Neural progenitor cell (in vitro differentiated cells): ENCODE measurements around the gene AKR1C1. TPM values are rescaled to one million over a fixed set of nuclear protein-coding genes. Genes with fewer than 3 reads are reported as not detected.

Experiments
- DNase-seq: peaks from one replicate; pipeline ENCODE4 v3.0.0-alpha.2; 2016; ENCODE audit warnings: low spot score
- H2AFZ ChIP-seq: fragments of 200-600 bp; sonication (generic); replicated peaks from 2 replicates; pipeline ENCODE4 v1.6.1; 2016; ENCODE audit warnings: antibody characterized with exemption
- H3F3A ChIP-seq: fragments of 200-600 bp; sonication (generic); 2 replicates; pipeline ENCODE4 v1.6.1; 2016; ENCODE audit warnings: antibody characterized with exemption, low read depth
- H3K27ac ChIP-seq: fragments of 200-600 bp; sonication (generic); 2 replicates; pipeline ENCODE4 v1.5.1; 2016; ENCODE audit warnings: mild to moderate bottlenecking
- H3K27me3 ChIP-seq: fragments of 200-600 bp; sonication (generic); 2 replicates; pipeline ENCODE4 v1.6.1; 2016; ENCODE audit warnings: mild to moderate bottlenecking, moderate library complexity
- H3K36me3 ChIP-seq: fragments of 200-600 bp; sonication (generic); 2 replicates; pipeline ENCODE4 v1.5.1; 2016
- H3K4me1 ChIP-seq: fragments of 200-600 bp; sonication (generic); 2 replicates; pipeline ENCODE4 v1.6.1; 2016; ENCODE audit warnings: mixed run types
- H3K4me2 ChIP-seq: fragments of 200-600 bp; sonication (generic); 2 replicates; pipeline ENCODE4 v1.6.1; 2016
- H3K4me3 ChIP-seq: fragments of 200-600 bp; sonication (generic); 2 replicates; pipeline ENCODE4 v1.5.1; 2016
- H3K79me2 ChIP-seq: fragments of 200-600 bp; sonication (generic); 2 replicates; pipeline ENCODE4 v1.6.1; 2016; ENCODE audit warnings: low read depth
- H3K9ac ChIP-seq: fragments of 200-600 bp; sonication (generic); 2 replicates; pipeline ENCODE4 v1.6.1; 2016
- H3K9me3 ChIP-seq: fragments of 200-600 bp; sonication (generic); 2 replicates; pipeline ENCODE4 v1.5.1; 2016; ENCODE audit warnings: low read depth
- H4K20me1 ChIP-seq: fragments of 200-600 bp; sonication (generic); 2 replicates; pipeline ENCODE4 v1.6.1; 2016; ENCODE audit warnings: low read depth
- H3K27ac Mint-ChIP-seq: 3 replicates; pipeline ENCODE4 v1.8.0; 2021; ENCODE audit warnings: mixed read lengths
- H3K27me3 Mint-ChIP-seq: 2 replicates; pipeline ENCODE4 v1.8.0; 2022; ENCODE audit warnings: low read depth, mild to moderate bottlenecking, inconsistent platforms, moderate library complexity, mixed read lengths; ENCODE audit not compliant: insufficient read depth
- H3K36me3 Mint-ChIP-seq: 3 replicates; pipeline ENCODE4 v1.8.0; 2021; ENCODE audit warnings: mixed read lengths
- H3K4me1 Mint-ChIP-seq: 3 replicates; pipeline ENCODE4 v1.8.0; 2021; ENCODE audit warnings: mixed read lengths
- H3K4me3 Mint-ChIP-seq: 3 replicates; pipeline ENCODE4 v1.8.0; 2021; ENCODE audit warnings: mild to moderate bottlenecking, moderate library complexity, mixed read lengths
- H3K9me3 Mint-ChIP-seq: 3 replicates; pipeline ENCODE4 v1.8.0; 2020; ENCODE audit warnings: mixed read lengths
- EZH2 ChIP-seq: fragments of 200-600 bp; sonication (generic); IDR thresholded peaks from 2 replicates; pipeline ENCODE4 v1.6.1; 2017; ENCODE audit warnings: antibody characterized with exemption, mild to moderate bottlenecking, moderate library complexity
- EZH2phosphoT487 ChIP-seq: fragments of 200-600 bp; sonication (generic); IDR thresholded peaks from 2 replicates; pipeline ENCODE4 v1.6.1; 2017; ENCODE audit warnings: antibody characterized with exemption
- total RNA-seq: library from RNA; depleted of rRNA; stranded (reverse); fragments of >200 nt; gene quantifications from 2 replicates; pipeline ENCODE4 v1.2.3, GENCODE V29; 2015; ENCODE audit warnings: low replicate concordance
- TF ChIP-seq, protein P1 (sequence below): fragments of 200-600 bp; sonication (generic); IDR thresholded peaks from 2 replicates; pipeline ENCODE4 v1.5.1; 2017; ENCODE audit warnings: antibody characterized with exemption, mild to moderate bottlenecking

Gene AKR1C1
- total RNA-seq, 1 donor from 2014 or later: 2.9 TPM

GRCh38 chr10:4981722-4982471 is 18.7 kb downstream of the AKR1C1 start:
- Histone ChIP-seq H3K9ac (no peak overlapping the region), H4K20me1 (no peaks in the 10 kb centered on the region), H3K4me2 (no peak overlapping the region), H3K27ac (no peak overlapping the region), H3K79me2 (no peaks in the 10 kb centered on the region), H3K36me3 (no peaks in the 10 kb centered on the region), H3K9me3 (no peaks in the 10 kb centered on the region), H3K4me3 (no peak overlapping the region), H3K4me1 (no peaks in the 10 kb centered on the region), H3K27me3 (no peaks in the 10 kb centered on the region), H2AFZ (no peak overlapping the region), H3F3A (no peaks in the 10 kb centered on the region)
- no peaks in the 10 kb centered on the region for H3K36me3 Mint-ChIP-seq
- peaks cover 6% of the 10 kb centered on the region for H3K4me1 Mint-ChIP-seq
- H3K4me3 Mint-ChIP-seq: no peak overlapping the region
- TF ChIP-seq EZH2: no peak
- TF ChIP-seq, protein P1, sequence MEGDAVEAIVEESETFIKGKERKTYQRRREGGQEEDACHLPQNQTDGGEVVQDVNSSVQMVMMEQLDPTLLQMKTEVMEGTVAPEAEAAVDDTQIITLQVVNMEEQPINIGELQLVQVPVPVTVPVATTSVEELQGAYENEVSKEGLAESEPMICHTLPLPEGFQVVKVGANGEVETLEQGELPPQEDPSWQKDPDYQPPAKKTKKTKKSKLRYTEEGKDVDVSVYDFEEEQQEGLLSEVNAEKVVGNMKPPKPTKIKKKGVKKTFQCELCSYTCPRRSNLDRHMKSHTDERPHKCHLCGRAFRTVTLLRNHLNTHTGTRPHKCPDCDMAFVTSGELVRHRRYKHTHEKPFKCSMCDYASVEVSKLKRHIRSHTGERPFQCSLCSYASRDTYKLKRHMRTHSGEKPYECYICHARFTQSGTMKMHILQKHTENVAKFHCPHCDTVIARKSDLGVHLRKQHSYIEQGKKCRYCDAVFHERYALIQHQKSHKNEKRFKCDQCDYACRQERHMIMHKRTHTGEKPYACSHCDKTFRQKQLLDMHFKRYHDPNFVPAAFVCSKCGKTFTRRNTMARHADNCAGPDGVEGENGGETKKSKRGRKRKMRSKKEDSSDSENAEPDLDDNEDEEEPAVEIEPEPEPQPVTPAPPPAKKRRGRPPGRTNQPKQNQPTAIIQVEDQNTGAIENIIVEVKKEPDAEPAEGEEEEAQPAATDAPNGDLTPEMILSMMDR: peak; percentile 58
- DNase-seq: peak; percentile 74
- H3K27ac Mint-ChIP-seq: no peak overlapping the region
- peaks cover 4% of the 10 kb centered on the region for H3K9me3 Mint-ChIP-seq
- no peaks in the 10 kb centered on the region for H3K27me3 Mint-ChIP-seq

- Mint-ChIP-seq H3K4me1 (peaks cover 6% of the 10 kb centered on the region), H3K27ac (no peak overlapping the region), H3K4me3 (no peak overlapping the region), H3K36me3 (no peaks in the 10 kb centered on the region), H3K27me3 (no peaks in the 10 kb centered on the region), H3K9me3 (peaks cover 4% of the 10 kb centered on the region)
- Histone ChIP-seq H3K9me3 (no peaks in the 10 kb centered on the region), H3K27me3 (no peaks in the 10 kb centered on the region), H3K4me3 (no peak overlapping the region), H3K27ac (no peak overlapping the region), H3K79me2 (no peaks in the 10 kb centered on the region), H3K9ac (no peak overlapping the region), H2AFZ (no peak overlapping the region), H3K4me1 (no peaks in the 10 kb centered on the region), H3K36me3 (no peaks in the 10 kb centered on the region), H3F3A (no peaks in the 10 kb centered on the region), H4K20me1 (no peaks in the 10 kb centered on the region), H3K4me2 (no peak overlapping the region)
- TF ChIP-seq, protein P1: no peak
- TF ChIP-seq EZH2 (no peak), EZH2phosphoT487 (no peak)
- DNase-seq: no peak
These were observed 19.6 kb downstream of the AKR1C1 start for GRCh38 chr10:4982764-4983226.

DNA sequence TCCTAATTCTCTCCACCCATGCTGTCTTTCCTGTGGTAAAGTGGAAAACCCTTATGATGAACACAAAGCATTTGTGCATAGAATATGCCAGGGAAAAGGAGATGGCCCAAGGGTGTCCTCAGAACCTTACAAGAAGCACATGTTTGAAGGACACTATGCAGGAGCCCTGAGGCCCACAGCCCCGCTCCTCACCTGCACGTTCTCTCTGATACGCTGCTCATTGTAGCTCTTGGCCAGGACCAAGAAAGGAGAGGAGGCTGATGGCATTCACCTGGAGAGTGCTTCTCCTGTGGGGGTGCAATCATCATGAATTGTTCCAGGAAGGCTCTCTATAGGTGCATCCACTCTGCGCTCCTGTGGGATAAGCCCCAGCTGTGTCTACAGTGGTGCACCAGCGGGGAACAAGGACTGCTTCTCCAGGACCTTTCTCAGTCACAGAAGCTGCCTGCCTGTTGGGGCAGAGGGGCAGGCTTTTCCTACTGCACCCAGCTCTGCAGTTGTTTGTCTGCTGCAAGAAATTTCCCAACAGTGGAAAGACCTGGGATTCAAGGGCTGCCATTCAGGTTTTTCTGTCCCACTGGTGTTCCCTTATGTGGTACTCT is 20.5 kb downstream of the AKR1C1 start:
- H3F3A ChIP-seq: no peaks in the 10 kb centered on the region
- H3K36me3 ChIP-seq: no peaks in the 10 kb centered on the region
- no peak overlapping the region for H3K4me3 Mint-ChIP-seq
- no peaks in the 10 kb centered on the region for H3K79me2 ChIP-seq
- no peak overlapping the region for H2AFZ ChIP-seq
- peaks cover 6% of the 10 kb centered on the region for H3K4me1 Mint-ChIP-seq
- H3K9me3 ChIP-seq: no peaks in the 10 kb centered on the region
- peaks cover 4% of the 10 kb centered on the region for H3K9me3 Mint-ChIP-seq
- H3K4me3 ChIP-seq: no peak overlapping the region
- H3K4me2 ChIP-seq: no peak overlapping the region
- no peaks in the 10 kb centered on the region for H3K4me1 ChIP-seq
- H3K27ac Mint-ChIP-seq: no peak overlapping the region
- H3K27me3 ChIP-seq: no peaks in the 10 kb centered on the region
- TF ChIP-seq EZH2: no peak
- TF ChIP-seq EZH2phosphoT487: no peak
- TF ChIP-seq, protein P1: no peak
- no peaks in the 10 kb centered on the region for H3K27me3 Mint-ChIP-seq
- H3K27ac ChIP-seq: no peak overlapping the region
- DNase-seq: no peak
- no peaks in the 10 kb centered on the region for H3K36me3 Mint-ChIP-seq
- no peak overlapping the region for H3K9ac ChIP-seq
- H4K20me1 ChIP-seq: no peaks in the 10 kb centered on the region
